ENCODE results near the gene TTC33. TPM values are rescaled to one million over a fixed set of nuclear protein-coding genes. Genes with fewer than 3 reads are reported as not detected.
A peak's percentile ranks its signal among the peaks of the same experiment; 100 is the strongest.
"Not testable (repeated sequence)": the region's sequence is repeated elsewhere in the genome, so short reads cannot be mapped to it uniquely, and the experiment has no call there.

The TTC33 gene
- total RNA-seq, 4 donors from 2014 or later = 11.3 to 19.0 (median 14.9) TPM

- TF ChIP-seq POLR2A (IDR thresholded peaks at IDR 0.05) (no peak), CTCF (IDR thresholded peaks at IDR 0.05) (no peak)
- Histone ChIP-seq H3K36me3 (no peaks in the 10 kb centered on the region), H3K27me3 (no peaks in the 10 kb centered on the region), H3K27ac (no peak overlapping the region), H3K9me3 (no peaks in the 10 kb centered on the region), H3K4me3 (no peak overlapping the region), H3K4me1 (peaks cover 0 to 4% (median 0%) of the 10 kb centered on the region in 4 donors)
- no peak for DNase-seq
These were observed 155.4 kb downstream of the TTC33 start for GRCh38 chr5:40600383-40600782.

- no peak for DNase-seq
- TF ChIP-seq CTCF (IDR thresholded peaks at IDR 0.05) (no peak), POLR2A (IDR thresholded peaks at IDR 0.05) (no peak)
- H3K4me1 ChIP-seq = no peaks in the 10 kb centered on the region
- H3K27ac ChIP-seq = no peak overlapping the region
- H3K4me3 ChIP-seq = no peak overlapping the region
- no peaks in the 10 kb centered on the region for H3K9me3 ChIP-seq
- H3K36me3 ChIP-seq = no peaks in the 10 kb centered on the region
- H3K27me3 ChIP-seq = no peaks in the 10 kb centered on the region
These were observed 156.1 kb downstream of the TTC33 start for GRCh38 chr5:40599676-40600075.

GRCh38 chr5:40594811-40595210 lies 160.9 kb downstream of the TTC33 start:
- Histone ChIP-seq H3K4me1 (no peaks in the 10 kb centered on the region), H3K36me3 (no peaks in the 10 kb centered on the region), H3K4me3 (no peak overlapping the region), H3K27ac (no peak overlapping the region), H3K27me3 (no peaks in the 10 kb centered on the region), H3K9me3 (no peaks in the 10 kb centered on the region)
- no peak for DNase-seq
- TF ChIP-seq POLR2A (IDR thresholded peaks at IDR 0.05) (no peak), CTCF (IDR thresholded peaks at IDR 0.05) (no peak)

GRCh38 chr5:40591727-40592396 lies 163.9 kb downstream of the TTC33 start:
- not testable (repeated sequence) for H3K27me3 ChIP-seq, H3K4me1 ChIP-seq
- H3K27ac ChIP-seq = peak overlapping the region in 1 of 4 donors; percentile 36

GRCh38 chr5:40587376-40587775 lies 168.4 kb downstream of the TTC33 start:
- no peak overlapping the region for H3K4me3 ChIP-seq
- no peaks in the 10 kb centered on the region for H3K9me3 ChIP-seq
- TF ChIP-seq CTCF (IDR thresholded peaks at IDR 0.05) (no peak), POLR2A (IDR thresholded peaks at IDR 0.05) (no peak)
- H3K27me3 ChIP-seq = no peaks in the 10 kb centered on the region
- H3K36me3 ChIP-seq = no peaks in the 10 kb centered on the region
- H3K4me1 ChIP-seq = no peaks in the 10 kb centered on the region
- no peak for DNase-seq
- no peak overlapping the region for H3K27ac ChIP-seq

More at GRCh38 chr5:40591727-40592396, 163.9 kb downstream of the TTC33 start:
- H3K4me3 ChIP-seq, DNase-seq, H3K36me3 ChIP-seq, H3K9me3 ChIP-seq: not testable (repeated sequence)

- Histone ChIP-seq H3K4me3 (no peak overlapping the region), H3K4me1 (no peaks in the 10 kb centered on the region), H3K27me3 (no peaks in the 10 kb centered on the region), H3K27ac (no peak overlapping the region), H3K9me3 (no peaks in the 10 kb centered on the region), H3K36me3 (no peaks in the 10 kb centered on the region)
- TF ChIP-seq POLR2A (IDR thresholded peaks at IDR 0.05) = no peak
- no peak for TF ChIP-seq CTCF (IDR thresholded peaks at IDR 0.05)
- no peak for DNase-seq
These were observed 170.1 kb downstream of the TTC33 start for GRCh38 chr5:40585537-40586267.

All from Peyer's patch (tissue), 4 donors.